ENCODE results near the gene GRHL3. TPM values are rescaled to one million over a fixed set of nuclear protein-coding genes. Genes with fewer than 3 reads are reported as not detected.
"Not testable (repeated sequence)": the region's sequence is repeated elsewhere in the genome, so short reads cannot be mapped to it uniquely, and the experiment has no call there.

Gene GRHL3
- total RNA-seq, 1 donor from 2014 or later, result not detected

- Mint-ChIP-seq H3K27me3 (ENCODE audit: insufficient read depth) (peaks cover 11% of the 10 kb centered on the region), H3K9me3 (no peaks in the 10 kb centered on the region), H3K27ac (no peak overlapping the region), H3K4me3 (no peak overlapping the region), H3K36me3 (ENCODE audit: low read depth) (no peaks in the 10 kb centered on the region), H3K4me1 (ENCODE audit: low read depth) (no peaks in the 10 kb centered on the region)
- intact Hi-C loops (cut with micrococcal nuclease), result no loop called here
- no peak for DNase-seq (ENCODE audit: low spot score)
Measured at GRCh38 chr1:24285231-24285630, 33.9 kb upstream of the GRHL3 start.

GRCh38 chr1:24286246-24287010 is 32.7 kb upstream of the GRHL3 start:
- intact Hi-C loops (cut with micrococcal nuclease), result no loop called here
- DNase-seq (ENCODE audit: low spot score), result no peak
- Mint-ChIP-seq H3K27me3 (ENCODE audit: insufficient read depth) (peaks cover 15% of the 10 kb centered on the region), H3K4me1 (ENCODE audit: low read depth) (no peaks in the 10 kb centered on the region), H3K27ac (no peak overlapping the region), H3K36me3 (ENCODE audit: low read depth) (no peaks in the 10 kb centered on the region), H3K4me3 (no peak overlapping the region), H3K9me3 (no peaks in the 10 kb centered on the region)

- intact Hi-C loops (cut with micrococcal nuclease); H3K36me3 Mint-ChIP-seq (ENCODE audit: low read depth); H3K4me3 Mint-ChIP-seq; H3K4me1 Mint-ChIP-seq (ENCODE audit: low read depth); DNase-seq (ENCODE audit: low spot score); H3K27ac Mint-ChIP-seq; H3K9me3 Mint-ChIP-seq: not testable (repeated sequence)
- H3K27me3 Mint-ChIP-seq (ENCODE audit: insufficient read depth), result peaks cover 18% of the 10 kb centered on the region
Measured at GRCh38 chr1:24287779-24288178, 31.4 kb upstream of the GRHL3 start.

- no peak overlapping the region for H3K4me3 Mint-ChIP-seq
- peaks cover 18% of the 10 kb centered on the region for H3K27me3 Mint-ChIP-seq (ENCODE audit: insufficient read depth)
- H3K36me3 Mint-ChIP-seq (ENCODE audit: low read depth), result no peaks in the 10 kb centered on the region
Measured at GRCh38 chr1:24288479-24288878, 30.7 kb upstream of the GRHL3 start.

GRCh38 chr1:24289937-24290595 is 29.1 kb upstream of the GRHL3 start:
- Mint-ChIP-seq H3K4me1 (ENCODE audit: low read depth) (no peaks in the 10 kb centered on the region), H3K9me3 (no peaks in the 10 kb centered on the region), H3K4me3 (no peak overlapping the region), H3K27ac (no peak overlapping the region), H3K27me3 (ENCODE audit: insufficient read depth) (peaks cover 21% of the 10 kb centered on the region), H3K36me3 (ENCODE audit: low read depth) (no peaks in the 10 kb centered on the region)
- no peak for DNase-seq (ENCODE audit: low spot score)
- intact Hi-C loops (cut with micrococcal nuclease), result no loop called here

More at GRCh38 chr1:24288479-24288878, 30.7 kb upstream of the GRHL3 start:
- intact Hi-C loops (cut with micrococcal nuclease), result no loop called here
- H3K9me3 Mint-ChIP-seq, result no peaks in the 10 kb centered on the region
- no peak overlapping the region for H3K27ac Mint-ChIP-seq
- H3K4me1 Mint-ChIP-seq (ENCODE audit: low read depth), result no peaks in the 10 kb centered on the region
- no peak for DNase-seq (ENCODE audit: low spot score)

GRCh38 chr1:24290933-24291487 is 28.1 kb upstream of the GRHL3 start:
- H3K4me3 Mint-ChIP-seq, result no peak overlapping the region
- H3K27me3 Mint-ChIP-seq (ENCODE audit: insufficient read depth), result peaks cover 26% of the 10 kb centered on the region
- DNase-seq (ENCODE audit: low spot score), result no peak
- intact Hi-C loops (cut with micrococcal nuclease), result no loop called here
- no peaks in the 10 kb centered on the region for H3K4me1 Mint-ChIP-seq (ENCODE audit: low read depth)
- no peak overlapping the region for H3K27ac Mint-ChIP-seq
- H3K36me3 Mint-ChIP-seq (ENCODE audit: low read depth), result no peaks in the 10 kb centered on the region
- no peaks in the 10 kb centered on the region for H3K9me3 Mint-ChIP-seq

- Mint-ChIP-seq H3K4me1 (ENCODE audit: low read depth) (no peaks in the 10 kb centered on the region), H3K36me3 (ENCODE audit: low read depth) (no peaks in the 10 kb centered on the region), H3K27me3 (ENCODE audit: insufficient read depth) (peaks cover 26% of the 10 kb centered on the region), H3K9me3 (no peaks in the 10 kb centered on the region), H3K27ac (no peak overlapping the region), H3K4me3 (no peak overlapping the region)
- DNase-seq (ENCODE audit: low spot score), result no peak
- intact Hi-C loops (cut with micrococcal nuclease), result no loop called here
Measured at GRCh38 chr1:24292103-24292502, 27.1 kb upstream of the GRHL3 start.

GRCh38 chr1:24292887-24293286 is 26.3 kb upstream of the GRHL3 start:
- intact Hi-C loops (cut with micrococcal nuclease), result no loop called here
- H3K9me3 Mint-ChIP-seq, result no peaks in the 10 kb centered on the region
- H3K36me3 Mint-ChIP-seq (ENCODE audit: low read depth), result no peaks in the 10 kb centered on the region
- H3K4me3 Mint-ChIP-seq, result no peak overlapping the region
- no peak overlapping the region for H3K27ac Mint-ChIP-seq
- no peak for DNase-seq (ENCODE audit: low spot score)
- no peaks in the 10 kb centered on the region for H3K4me1 Mint-ChIP-seq (ENCODE audit: low read depth)
- H3K27me3 Mint-ChIP-seq (ENCODE audit: insufficient read depth), result peaks cover 33% of the 10 kb centered on the region

GRCh38 chr1:24293392-24294227 is 25.5 kb upstream of the GRHL3 start:
- H3K27me3 Mint-ChIP-seq (ENCODE audit: insufficient read depth), result peaks cover 38% of the 10 kb centered on the region

GRCh38 chr1:24294228-24294672 is 24.9 kb upstream of the GRHL3 start:
- H3K27ac Mint-ChIP-seq, result no peak overlapping the region
- H3K27me3 Mint-ChIP-seq (ENCODE audit: insufficient read depth), result peaks cover 41% of the 10 kb centered on the region
- intact Hi-C loops (cut with micrococcal nuclease), result loop anchor here (2.0 kb wide), 1 partner anchor 29 kb away; no protein-coding TSS in a partner anchor
- H3K4me1 Mint-ChIP-seq (ENCODE audit: low read depth), result no peaks in the 10 kb centered on the region
- no peaks in the 10 kb centered on the region for H3K9me3 Mint-ChIP-seq
- no peak overlapping the region for H3K4me3 Mint-ChIP-seq
- no peak for DNase-seq (ENCODE audit: low spot score)
- H3K36me3 Mint-ChIP-seq (ENCODE audit: low read depth), result no peaks in the 10 kb centered on the region

More at GRCh38 chr1:24293392-24294227, 25.5 kb upstream of the GRHL3 start:
- Mint-ChIP-seq H3K4me3 (no peak overlapping the region), H3K27ac (no peak overlapping the region), H3K4me1 (ENCODE audit: low read depth) (no peaks in the 10 kb centered on the region), H3K9me3 (no peaks in the 10 kb centered on the region), H3K36me3 (ENCODE audit: low read depth) (no peaks in the 10 kb centered on the region)
- DNase-seq (ENCODE audit: low spot score), result no peak
- intact Hi-C loops (cut with micrococcal nuclease), result loop anchor here (2.0 kb wide), 1 partner anchor 29 kb away; no protein-coding TSS in a partner anchor

GRCh38 chr1:24294716-24295371 is 24.3 kb upstream of the GRHL3 start:
- intact Hi-C loops (cut with micrococcal nuclease), result loop anchor here (2.0 kb wide), 1 partner anchor 30 kb away; no protein-coding TSS in a partner anchor
- DNase-seq (ENCODE audit: low spot score), result no peak
- Mint-ChIP-seq H3K36me3 (ENCODE audit: low read depth) (no peaks in the 10 kb centered on the region), H3K27me3 (ENCODE audit: insufficient read depth) (peaks cover 44% of the 10 kb centered on the region), H3K9me3 (no peaks in the 10 kb centered on the region), H3K27ac (no peak overlapping the region), H3K4me1 (ENCODE audit: low read depth) (no peaks in the 10 kb centered on the region), H3K4me3 (no peak overlapping the region)

- H3K4me3 Mint-ChIP-seq, result no peak overlapping the region
- no peak overlapping the region for H3K27ac Mint-ChIP-seq
Measured at GRCh38 chr1:24295535-24295934, 23.6 kb upstream of the GRHL3 start.

More at GRCh38 chr1:24295535-24295934, 23.6 kb upstream of the GRHL3 start:
- no peaks in the 10 kb centered on the region for H3K4me1 Mint-ChIP-seq (ENCODE audit: low read depth)
- peaks cover 39% of the 10 kb centered on the region for H3K27me3 Mint-ChIP-seq (ENCODE audit: insufficient read depth)
- intact Hi-C loops (cut with micrococcal nuclease), result loop anchor here (2.0 kb wide), 1 partner anchor 31 kb away; no protein-coding TSS in a partner anchor
- no peaks in the 10 kb centered on the region for H3K9me3 Mint-ChIP-seq
- H3K36me3 Mint-ChIP-seq (ENCODE audit: low read depth), result no peaks in the 10 kb centered on the region
- DNase-seq (ENCODE audit: low spot score), result no peak
